ENCODE data around the gene GALNT14.

- TF ChIP-seq POLR2A (IDR thresholded peaks at IDR 0.05; ENCODE audit: low read length) (no peak), GATA1 (IDR thresholded peaks at IDR 0.05; ENCODE audit: low read depth, low read length) (no peak)
Observed at GRCh38 chr2:31122133-31122532, 16.1 kb downstream of the GALNT14 start.

All from erythroblast (primary cell).